K562 (cell line): ENCODE measurements around the gene PCDH9. TPM values are rescaled to one million over a fixed set of nuclear protein-coding genes. Genes with fewer than 3 reads are reported as not detected.

Experiments
- ATAC-seq: fragments of 200-7000 bp; cut with Tn5 transposase; 3 replicates; pipeline ENCODE4 v1.9.1; 2020; ENCODE audit warnings: moderate library complexity
- BruUV-seq: library from RNA; stranded (reverse); fragments of 400-500 nt; replicated peaks from 2 replicates; lab custom pipeline; 2021; lab: Mats Ljungman, UMichigan
- CTCF ChIA-PET: fragments of 300-600 bp; formaldehyde crosslinking; extraction: SDS; loops from one replicate; lab custom pipeline; 2021; ENCODE audit warnings: low intra/inter-chr PET ratio; lab: Yijun Ruan, JAX
- POLR2A ChIA-PET: fragments of 300-600, 350-650 bp; sonication (Branson Sonifier 250); formaldehyde crosslinking; extraction: SDS; loops from one replicate; lab custom pipeline; 2021; ENCODE audit warnings: antibody characterized with exemption, inconsistent platforms; lab: Yijun Ruan, JAX
- DNase-seq, 4 experiments: peaks; one replicate each; pipeline versions ENCODE4 v3.0.0 to v3.0.0-alpha.2; 2011 to 2018; ENCODE audit warnings: low spot score in 3 of 4, mixed read lengths in 3 of 4; ENCODE audit errors: extremely low read depth in 1 of 4
- FAIRE-seq: peaks from 2 replicates; lab custom pipeline; 2011; peaks lifted over from hg19 to GRCh38; lab: Jason Lieb, UNC
- H2AFZ ChIP-seq: 2 replicates; pipeline ENCODE4 v1.6.0; 2011; ENCODE audit warnings: low read depth, low read length, control low read depth, inconsistent platforms
- H3K27ac ChIP-seq: fragments of 200-600 bp; 3 replicates; pipeline ENCODE4 v1.8.0; 2011; ENCODE audit warnings: low read depth, mild to moderate bottlenecking, control low read depth, inconsistent platforms, low read length, moderate library complexity, mixed read lengths; ENCODE audit errors: extremely low read depth
- H3K27me3 ChIP-seq, 2 experiments: fragments of 300-600 bp in 1 of 2; 2 replicates in 1 of 2; 3 replicates in 1 of 2; pipeline versions ENCODE4 v1.6.0 to v1.8.0; 2011; ENCODE audit warnings: inconsistent platforms in 2 of 2, low read length in 2 of 2, mild to moderate bottlenecking in 1 of 2, mixed read lengths in 1 of 2, moderate library complexity in 1 of 2; ENCODE audit not compliant: control insufficient read depth in 2 of 2, insufficient read depth in 2 of 2
- H3K36me3 ChIP-seq: fragments of 300-600 bp; 3 replicates; pipeline ENCODE4 v1.8.0; 2011; ENCODE audit warnings: mild to moderate bottlenecking, low read length, inconsistent platforms; ENCODE audit not compliant: control insufficient read depth, insufficient read depth
- H3K4me1 ChIP-seq, 2 experiments: fragments of 200-600 bp in 1 of 2; replicated peaks in 1 of 2; 2 replicates in 1 of 2; 3 replicates in 1 of 2; pipeline versions ENCODE4 v1.5.1 to v1.8.0; 2011; ENCODE audit warnings: inconsistent platforms in 2 of 2, low read length in 2 of 2, mild to moderate bottlenecking in 1 of 2, mixed read lengths in 1 of 2, moderate library complexity in 1 of 2; ENCODE audit not compliant: control insufficient read depth in 2 of 2, insufficient read depth in 2 of 2
- H3K4me2 ChIP-seq: 2 replicates; pipeline ENCODE4 v1.6.1; 2011; ENCODE audit warnings: low read length, control low read depth, inconsistent platforms, mixed read lengths; ENCODE audit not compliant: insufficient read depth
- H3K4me3 ChIP-seq: fragments of 200-600 bp; sonication (generic), shearing (Covaris generic); 2 replicates; pipeline ENCODE4 v1.5.1; 2016; ENCODE audit warnings: control low read depth, inconsistent platforms
- H3K79me2 ChIP-seq: fragments of 200-600 bp; 3 replicates; pipeline ENCODE4 v1.8.0; 2011; ENCODE audit warnings: low read length, inconsistent platforms; ENCODE audit not compliant: control insufficient read depth, insufficient read depth
- H3K9ac ChIP-seq, 2 experiments: 2 replicates each; pipeline versions ENCODE4 v1.6.0 to v1.6.1; 2011; ENCODE audit warnings: low read depth in 2 of 2, low read length in 2 of 2, control low read depth in 1 of 2, inconsistent platforms in 1 of 2, mild to moderate bottlenecking in 1 of 2, mixed read lengths in 1 of 2; ENCODE audit not compliant: insufficient read depth in 1 of 2
- H3K9me1 ChIP-seq: one replicate; pipeline ENCODE4 v1.6.0; 2011; ENCODE audit warnings: inconsistent platforms, mild to moderate bottlenecking, low read length, moderate library complexity; ENCODE audit not compliant: control insufficient read depth, insufficient read depth
- H3K9me3 ChIP-seq: replicated peaks from 2 replicates; pipeline ENCODE4 v1.5.1; 2011; ENCODE audit warnings: low read depth, low read length, inconsistent platforms; ENCODE audit not compliant: control insufficient read depth, insufficient read depth
- H4K20me1 ChIP-seq: replicated peaks from 2 replicates; pipeline ENCODE4 v1.6.1; 2011; ENCODE audit warnings: low read length, inconsistent platforms, mixed read lengths; ENCODE audit not compliant: control insufficient read depth, insufficient read depth
- CBFA2T2 ChIP-seq: fragments of 450-650 bp; conservative IDR thresholded peaks from 2 replicates; pipeline ENCODE4 v1.6.1; 2017; ENCODE audit warnings: mild to moderate bottlenecking
- KAT2B ChIP-seq: IDR thresholded peaks from one replicate; pipeline ENCODE4 v1.6.1; 2012; ENCODE audit warnings: low read depth, mild to moderate bottlenecking, control low read depth, inconsistent platforms, low read length, moderate library complexity
- NFIC ChIP-seq: fragments of 450-650 bp; IDR thresholded peaks from 2 replicates; pipeline ENCODE4 v1.6.1; 2017; ENCODE audit warnings: mild to moderate bottlenecking, inconsistent platforms
- PURB ChIP-seq: sonication (generic); formaldehyde crosslinking; IDR thresholded peaks from 2 replicates; pipeline ENCODE4 v1.9.0; 2021; ENCODE audit warnings: low read depth, mild to moderate bottlenecking, missing genetic modification reagents
- TCF7L2 ChIP-seq: fragments of 150-350 bp; IDR thresholded peaks from 2 replicates; pipeline ENCODE4 v1.6.1; 2016; ENCODE audit warnings: low read depth, mild to moderate bottlenecking, low read length, moderate library complexity
- ZNF316 ChIP-seq: fragments of 450-650 bp; IDR thresholded peaks from 2 replicates; pipeline ENCODE4 v1.6.1; 2016
- ZNF740 ChIP-seq, 3 experiments: fragments of 200-800 bp in 1 of 3; sonication (Bioruptor generic) in 1 of 3; sonication (generic) in 1 of 3; formaldehyde crosslinking in 1 of 3; IDR thresholded peaks; 2 replicates each; pipeline versions ENCODE4 v1.6.1 to v1.8.0; 2016 to 2022; ENCODE audit warnings: mild to moderate bottlenecking in 2 of 3, missing compliant biosample characterization in 2 of 3, missing genetic modification characterization in 2 of 3, missing genetic modification reagents in 1 of 3
- WGBS: fragments of 100-300 bp; shearing (Covaris generic); methylation state at CpG from one replicate; pipeline ENCODE4 v1.1.6; 2016; ENCODE audit warnings: low coverage, mixed read lengths; ENCODE audit not compliant: insufficient coverage; ENCODE audit errors: missing lambda C conversion rate; 5-methylcytosine and 5-hydroxymethylcytosine counted together
- in situ Hi-C: fragments of 300-500 bp; cut with MboI; formaldehyde crosslinking; loops from 4 replicates; pipeline ENCODE4 v1.15.0; 2018; ENCODE audit warnings: inconsistent platforms, mixed read lengths
- intact Hi-C: fragments of 100-400 bp; cut with micrococcal nuclease; formaldehyde crosslinking; loops from 2 replicates; pipeline ENCODE4 v1.14.2; 2022
- polyA plus RNA-seq, 8 experiments: library from polyadenylated mRNA; depleted of rRNA in 4 of 8; stranded (reverse) in 5 of 8; unstranded in 3 of 8; fragments of >200 nt; fragmentation: Nextera tagmentation in 2 of 8; fragmentation: Illumina TruSeq in 1 of 8; extraction: Ambion mirVana in 2 of 8; extraction: Trizol in 1 of 8; gene quantifications; 2 replicates each; pipeline versions ENCODE4 v1.2.1 to v1.2.3, GENCODE V29; 2011 to 2014; ENCODE audit warnings: inconsistent platforms in 1 of 8, missing spikeins in 1 of 8
- total RNA-seq, 7 experiments: library from RNA; depleted of rRNA in 6 of 7; stranded (reverse); fragments of >200 nt in 6 of 7; fragmentation: Illumina TruSeq in 2 of 7; extraction: Trizol in 2 of 7; gene quantifications; 2 replicates each; pipeline versions ENCODE4 v1.2.1 to v1.2.3, GENCODE V29; 2011 to 2021; ENCODE audit warnings: low replicate concordance in 1 of 7
- TF ChIP-seq, protein P1 (sequence below): fragments of 250-450 bp; sonication (Bioruptor Pico); IDR thresholded peaks from 2 replicates; pipeline ENCODE4 v1.9.0; 2021; ENCODE audit warnings: mild to moderate bottlenecking

Gene PCDH9
- total and polyA plus RNA-seq, 9 of the 15 experiments (the other 6 are each of a cell fraction or from before 2014, with no cell fraction given): 1.1 to 6.7 (median 4.9) TPM

GRCh38 chr13:67128136-67128535 lies 102.0 kb downstream of the PCDH9 start (continued):
- TF ChIP-seq TCF7L2: no peak

- Histone ChIP-seq H3K9ac (no peak overlapping the region), H2AFZ (no peak overlapping the region), H3K4me2 (no peak overlapping the region), H3K27ac (no peak overlapping the region), H3K4me1 (peaks cover 0 to 8% of the 10 kb centered on the region in 2 experiments; a peak in 2 of 5 replicates), H3K9me1 (no peaks in the 10 kb centered on the region), H3K4me3 (no peak overlapping the region), H4K20me1 (no peaks in the 10 kb centered on the region), H3K9me3 (no peaks in the 10 kb centered on the region), H3K27me3 (no peaks in the 10 kb centered on the region), H3K36me3 (no peaks in the 10 kb centered on the region), H3K79me2 (no peaks in the 10 kb centered on the region)
- intact Hi-C loops (no loop called here), in situ Hi-C loops (no loop called here)
- ChIA-PET CTCF (no interaction called here), POLR2A (no interaction called here)
- no peak for ATAC-seq
- DNase-seq: no peak
- FAIRE-seq: no peak
- TF ChIP-seq ZNF316 (0 out of 2 replicates have a peak, but pooled peaks have one; percentile 14), CBFA2T2 (no peak)
- no TSS peak for BruUV-seq
Observed at GRCh38 chr13:67125681-67126080, 104.5 kb downstream of the PCDH9 start.

GRCh38 chr13:67123165-67123564 lies 107.0 kb downstream of the PCDH9 start:
- Histone ChIP-seq H3K79me2 (no peaks in the 10 kb centered on the region), H4K20me1 (no peaks in the 10 kb centered on the region), H3K9me3 (no peaks in the 10 kb centered on the region), H3K27me3 (no peaks in the 10 kb centered on the region), H2AFZ (peak overlapping the region; percentile 53), H3K27ac (no peak overlapping the region; the same call in 2 of the 3 replicates), H3K36me3 (no peaks in the 10 kb centered on the region)
- ChIA-PET POLR2A (interaction anchor here (0.6 to 1.4 kb wide), 2 partner anchors 10 to 29 kb away, joined by 3 to 6 read pairs; no protein-coding TSS in a partner anchor), CTCF (no interaction called here)
- WGBS: 3% methylated on average over 3 of the region's 3 CpGs
- intact Hi-C loops: no loop called here
- TF ChIP-seq ZNF740 (CRISPR knock-in tag; IDR thresholded peaks at IDR 0.05) (no peak), ZNF740 (tag; IDR thresholded peaks at IDR 0.05) (no peak), KAT2B (no peak), NFIC (peak; percentile 89), PURB (CRISPR knock-in tag) (no peak)
- TF ChIP-seq, protein P1, sequence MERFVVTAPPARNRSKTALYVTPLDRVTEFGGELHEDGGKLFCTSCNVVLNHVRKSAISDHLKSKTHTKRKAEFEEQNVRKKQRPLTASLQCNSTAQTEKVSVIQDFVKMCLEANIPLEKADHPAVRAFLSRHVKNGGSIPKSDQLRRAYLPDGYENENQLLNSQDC: no peak
- TF ChIP-seq, all 486 proteins: peak for 1
- in situ Hi-C loops: no loop called here
- no TSS peak for BruUV-seq
- ATAC-seq (peak; percentile 42; the same call in 1 of the 3 replicates), DNase-seq (peak in 1 of 4 experiments; percentile 68), FAIRE-seq (peak; percentile 52)
- Histone ChIP-seq H3K9me1 (no peaks in the 10 kb centered on the region), H3K4me2 (no peak overlapping the region; the same call in 1 of the 2 replicates), H3K4me3 (no peak overlapping the region), H3K4me1 (peaks cover 0 to 4% of the 10 kb centered on the region in 2 experiments; a peak in 2 of 5 replicates), H3K9ac (no peak overlapping the region)
